Left colon (tissue), 2 donors: ENCODE measurements around the gene TMEM147. TPM values are rescaled to one million over a fixed set of nuclear protein-coding genes. Genes with fewer than 3 reads are reported as not detected.

ENCODE experiments used
- ATAC-seq: fragments of 200-7000 bp; cut with Tn5 transposase; one replicate; pipeline ENCODE4 v1.9.1; 2020; ENCODE audit warnings: mild to moderate bottlenecking, moderate library complexity
- DNase-seq, 2 donors: peaks; one replicate each; pipeline ENCODE4 v3.0.0-alpha.2; 2020
- intact Hi-C, 2 donors: fragments of 100-400 bp; cut with DNase I in 1 of 2; cut with micrococcal nuclease in 1 of 2; formaldehyde crosslinking; loops; one replicate each; pipeline versions ENCODE4 v1.11.2 to v1.14.0; 2022; cut with DNase I, micrococcal nuclease
- total RNA-seq, 2 donors: library from RNA; stranded (reverse); fragmentation: NEBNext Ultra II Directional; extraction: Animal tissue kit (Norgen Biotek cat#: 25700); gene quantifications; one replicate each; pipeline ENCODE4 v1.2.1, GENCODE V29; 2021
- donor health status: DM: no; HTN: no; CAD: no.
- donor health status: DM: yes; HTN: yes; CAD: no.

TMEM147 gene
- total RNA-seq, 2 donors from 2014 or later, result 55.1 to 61.2 TPM

- ATAC-seq (no peak), DNase-seq (peak in 1 of 2 donors; percentile 11)
- intact Hi-C loops, result no loop called here
Measured at GRCh38 chr19:35556846-35557538, 11.6 kb downstream of the TMEM147 start.

GRCh38 chr19:35557539-35558399 lies 12.3 kb downstream of the TMEM147 start:
- peak; percentile 62 for ATAC-seq
- intact Hi-C loops, result no loop called here
- peak in 1 of 2 donors; percentile 59 for DNase-seq

GRCh38 chr19:35558400-35559280 lies 13.2 kb downstream of the TMEM147 start:
- intact Hi-C loops, result no loop called here
- DNase-seq (no peak), ATAC-seq (no peak)

- DNase-seq (no peak), ATAC-seq (no peak)
- intact Hi-C loops, result no loop called here
Measured at GRCh38 chr19:35559281-35559659, 13.8 kb downstream of the TMEM147 start.

- ATAC-seq (no peak), DNase-seq (no peak)
- intact Hi-C loops, result no loop called here
Measured at GRCh38 chr19:35559781-35560180, 14.4 kb downstream of the TMEM147 start.

- intact Hi-C loops, result no loop called here
- ATAC-seq, result no peak
- DNase-seq, result no peak
Measured at GRCh38 chr19:35560271-35560670, 14.8 kb downstream of the TMEM147 start.

- intact Hi-C loops, result no loop called here
- no peak for ATAC-seq
- DNase-seq, result no peak
Measured at GRCh38 chr19:35560677-35561076, 15.3 kb downstream of the TMEM147 start.

- intact Hi-C loops, result no loop called here
- ATAC-seq, result no peak
- DNase-seq, result no peak
Measured at GRCh38 chr19:35561436-35561835, 16.0 kb downstream of the TMEM147 start.

GRCh38 chr19:35562336-35562735 lies 16.9 kb downstream of the TMEM147 start:
- intact Hi-C loops, result no loop called here
- ATAC-seq (no peak), DNase-seq (no peak)

GRCh38 chr19:35562776-35563175 lies 17.4 kb downstream of the TMEM147 start:
- intact Hi-C loops, result no loop called here
- DNase-seq (no peak), ATAC-seq (no peak)

GRCh38 chr19:35563207-35563829 lies 17.9 kb downstream of the TMEM147 start, which contains the start of gene ATP4A:
Gene ATP4A (minus strand): TSS chr19:35563658. CDS start chr19:35563629, 29 bp downstream.
- DNase-seq, result no peak
- no peak for ATAC-seq
- intact Hi-C loops, result no loop called here

- intact Hi-C loops, result no loop called here
- ATAC-seq (no peak), DNase-seq (no peak)
Measured at GRCh38 chr19:35565016-35565856, 19.8 kb downstream of the TMEM147 start.

GRCh38 chr19:35566738-35567137 lies 21.3 kb downstream of the TMEM147 start:
- DNase-seq (no peak), ATAC-seq (no peak)
- intact Hi-C loops, result no loop called here

GRCh38 chr19:35569281-35569781 lies 23.9 kb downstream of the TMEM147 start:
- no peak for ATAC-seq
- DNase-seq, result no peak
- intact Hi-C loops, result no loop called here

GRCh38 chr19:35571406-35571965 lies 26.1 kb downstream of the TMEM147 start:
- intact Hi-C loops, result no loop called here
- DNase-seq, result no peak
- no peak for ATAC-seq

- DNase-seq (no peak), ATAC-seq (no peak)
- intact Hi-C loops, result no loop called here
Measured at GRCh38 chr19:35577918-35578317, 32.5 kb downstream of the TMEM147 start.

GRCh38 chr19:35578707-35579106 lies 33.3 kb downstream of the TMEM147 start:
- intact Hi-C loops, result no loop called here
- ATAC-seq (no peak), DNase-seq (no peak)
